CD14-positive monocyte (primary cell): ENCODE results near the gene TSEN54. TPM values are rescaled to one million over a fixed set of nuclear protein-coding genes. Genes with fewer than 3 reads are reported as not detected.

Experiments
- DNase-seq, 3 donors: peaks; one replicate each; pipeline ENCODE4 v3.0.0-alpha.2; 2011 to 2022
- H2AFZ ChIP-seq: 2 replicates; pipeline ENCODE4 v1.6.0; 2012; ENCODE audit warnings: mild to moderate bottlenecking, low read depth, low read length, inconsistent platforms; ENCODE audit not compliant: insufficient read depth, poor library complexity, severe bottlenecking
- H3K27ac ChIP-seq, 2 donors: 1 replicate in 1 of 2; 2 replicates in 1 of 2; pipeline ENCODE4 v1.5.1; 2012 to 2013; ENCODE audit warnings: low read length in 2 of 2, control low read depth in 1 of 2, inconsistent platforms in 1 of 2, low read depth in 1 of 2, mild to moderate bottlenecking in 1 of 2
- H3K27me3 ChIP-seq, 2 donors: one replicate each; pipeline versions ENCODE4 v1.6.0 to v1.6.1; 2011 to 2013; ENCODE audit warnings: low read length in 2 of 2; ENCODE audit not compliant: control insufficient read depth in 2 of 2, insufficient read depth in 2 of 2
- H3K36me3 ChIP-seq, 2 donors: replicated peaks in 1 of 2; 1 replicate in 1 of 2; 2 replicates in 1 of 2; pipeline versions ENCODE4 v1.5.1 to v1.6.1; 2012 to 2013; ENCODE audit warnings: low read length in 2 of 2, control low read depth in 1 of 2, inconsistent platforms in 1 of 2, mild to moderate bottlenecking in 1 of 2; ENCODE audit not compliant: insufficient read depth in 2 of 2, control insufficient read depth in 1 of 2
- H3K4me1 ChIP-seq, 2 donors: 1 replicate in 1 of 2; 2 replicates in 1 of 2; pipeline versions ENCODE4 v1.5.1 to v1.6.1; 2012 to 2013; ENCODE audit warnings: low read length in 2 of 2, control low read depth in 1 of 2, inconsistent platforms in 1 of 2, mild to moderate bottlenecking in 1 of 2, moderate library complexity in 1 of 2; ENCODE audit not compliant: insufficient read depth in 2 of 2, control insufficient read depth in 1 of 2
- H3K4me2 ChIP-seq: replicated peaks from 2 replicates; pipeline ENCODE3; 2012; ENCODE audit warnings: low read length, moderate library complexity, mild to moderate bottlenecking; ENCODE audit not compliant: poor library complexity, severe bottlenecking; ENCODE audit errors: extremely low read depth
- H3K4me3 ChIP-seq, 3 experiments: fragments of 200-600 bp in 1 of 3; sonication (generic) in 1 of 3; replicated peaks in 1 of 3; 1 replicate in 2 of 3; 2 replicates in 1 of 3; pipeline ENCODE4 v1.5.1; 2011 to 2013; ENCODE audit warnings: low read length in 3 of 3, mild to moderate bottlenecking in 3 of 3, control low read depth in 2 of 3, low read depth in 2 of 3, inconsistent platforms in 1 of 3, moderate library complexity in 1 of 3
- H3K79me2 ChIP-seq: 2 replicates; pipeline ENCODE4 v1.6.0; 2012; ENCODE audit warnings: mild to moderate bottlenecking, control low read depth, inconsistent platforms, low read length, moderate library complexity; ENCODE audit not compliant: insufficient read depth
- H3K9ac ChIP-seq: 2 replicates; pipeline ENCODE4 v1.6.0; 2017; ENCODE audit warnings: low read length, mild to moderate bottlenecking; ENCODE audit not compliant: insufficient read depth, poor library complexity, severe bottlenecking
- H3K9me3 ChIP-seq, 2 donors: replicated peaks in 1 of 2; 1 replicate in 1 of 2; 2 replicates in 1 of 2; pipeline versions ENCODE4 v1.5.1 to v1.6.1; 2012 to 2013; ENCODE audit warnings: low read length in 2 of 2, control low read depth in 1 of 2; ENCODE audit not compliant: control insufficient read depth in 1 of 2, insufficient read depth in 1 of 2
- H4K20me1 ChIP-seq: 2 replicates; pipeline ENCODE4 v1.6.0; 2012; ENCODE audit warnings: mild to moderate bottlenecking, low read length, control low read depth, moderate library complexity; ENCODE audit not compliant: insufficient read depth
- H3K27ac Mint-ChIP-seq, 7 donors: one replicate each; pipeline ENCODE4 v1.8.0; 2020; ENCODE audit warnings: mild to moderate bottlenecking in 7 of 7, mixed read lengths in 7 of 7, moderate library complexity in 6 of 7, inconsistent platforms in 2 of 7
- H3K27me3 Mint-ChIP-seq, 3 donors: one replicate each; pipeline ENCODE4 v1.8.0; 2021 to 2022; ENCODE audit warnings: low read depth in 3 of 3, mild to moderate bottlenecking in 3 of 3, mixed read lengths in 3 of 3, moderate library complexity in 3 of 3, inconsistent platforms in 1 of 3
- H3K36me3 Mint-ChIP-seq, 2 donors: one replicate each; pipeline ENCODE4 v1.8.0; 2020; ENCODE audit warnings: mixed read lengths in 2 of 2, inconsistent platforms in 1 of 2, mild to moderate bottlenecking in 1 of 2
- H3K4me1 Mint-ChIP-seq: one replicate; pipeline ENCODE4 v1.8.0; 2020; ENCODE audit warnings: mild to moderate bottlenecking, mixed read lengths
- H3K4me3 Mint-ChIP-seq, 2 donors: one replicate each; pipeline ENCODE4 v1.8.0; 2020; ENCODE audit warnings: mild to moderate bottlenecking in 2 of 2, mixed read lengths in 2 of 2, moderate library complexity in 1 of 2
- H3K9me3 Mint-ChIP-seq, 7 donors: one replicate each; pipeline ENCODE4 v1.8.0; 2020 to 2022; ENCODE audit warnings: mixed read lengths in 7 of 7, mild to moderate bottlenecking in 6 of 7, moderate library complexity in 6 of 7, inconsistent platforms in 2 of 7
- WGBS: methylation state at CpG from one replicate; pipeline ENCODE4 v1.1.5; 2013; ENCODE audit warnings: missing lambda C conversion rate; ENCODE audit not compliant: insufficient coverage; 5-methylcytosine and 5-hydroxymethylcytosine counted together
- intact Hi-C, 2 donors: fragments of 100-400 bp; cut with micrococcal nuclease; formaldehyde crosslinking; loops; one replicate each; pipeline versions ENCODE4 v1.15.0 to v1.15.1; 2023
- polyA plus RNA-seq, 3 donors: library from polyadenylated mRNA; depleted of rRNA in 1 of 3; unstranded in 2 of 3; stranded (reverse) in 1 of 3; fragments of 300-500 nt in 2 of 3; fragments of >200 nt in 1 of 3; fragmentation: Illumina TruSeq in 2 of 3; gene quantifications; 1 replicate in 2 of 3; 2 replicates in 1 of 3; pipeline ENCODE4 v1.2.3, GENCODE V29; 2012 to 2021
- TF ChIP-seq, protein P1 (sequence below): fragments of 200-600 bp; IDR thresholded peaks from one replicate; pipeline ENCODE4 v1.8.0; 2022; ENCODE audit warnings: antibody characterized with exemption, mild to moderate bottlenecking

Gene TSEN54
- polyA plus RNA-seq, 3 donors: 10.3 to 13.6 (median 11.8) TPM

DNA sequence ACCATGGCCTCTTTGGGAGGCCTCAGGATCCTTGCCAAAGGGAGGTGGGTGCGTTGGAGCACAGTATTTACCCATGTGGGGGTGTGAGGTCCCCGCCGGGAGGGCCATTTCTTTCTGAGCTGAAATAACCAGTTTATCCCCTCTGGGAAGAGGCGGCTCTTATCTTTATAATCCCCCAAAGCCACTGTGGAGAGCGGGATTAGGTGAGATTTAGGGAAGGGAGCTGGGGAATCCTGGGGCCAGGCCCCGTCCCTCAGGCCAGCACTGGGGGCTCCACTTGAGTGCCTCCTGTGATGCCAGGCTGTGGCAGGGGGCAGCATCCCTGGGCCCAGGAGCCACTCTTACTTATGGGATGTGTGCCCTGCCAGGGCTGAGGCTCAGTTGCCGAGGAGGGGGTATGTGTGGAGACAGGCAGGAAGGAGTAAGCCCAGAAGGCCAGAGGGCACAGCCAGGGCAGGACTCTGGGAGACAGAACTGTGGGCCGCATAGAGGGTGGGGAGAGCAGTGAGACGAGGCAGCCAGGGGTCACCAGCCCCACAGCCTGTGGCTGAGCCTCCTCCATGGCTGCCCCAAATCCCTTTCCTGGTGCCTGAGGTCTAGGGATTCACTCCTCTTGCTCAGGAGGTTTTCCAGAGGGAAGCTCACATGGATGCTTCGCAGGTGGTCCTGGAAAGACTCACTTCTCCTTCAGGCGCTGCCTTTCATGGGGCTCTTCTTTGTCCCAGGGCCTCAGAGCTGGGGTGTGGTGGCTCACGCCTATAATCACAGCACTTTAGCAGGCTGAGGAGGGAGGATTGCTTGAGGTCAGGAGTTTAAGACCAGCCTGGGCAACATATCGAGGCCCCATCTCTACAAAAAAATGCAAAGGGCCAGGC is 34.9 kb upstream of the TSEN54 start:
- no peaks in the 10 kb centered on the region for H3K9me3 Mint-ChIP-seq

More for the DNA sequence above, 34.9 kb upstream of the TSEN54 start:
- Histone ChIP-seq H3K4me1 (peaks cover 28 to 33% of the 10 kb centered on the region in 2 donors), H4K20me1 (no peaks in the 10 kb centered on the region), H3K27ac (peak overlapping the region in 1 of 2 donors; percentile 36), H3K9me3 (no peaks in the 10 kb centered on the region), H3K4me3 (no peak overlapping the region), H3K27me3 (no peaks in the 10 kb centered on the region), H3K79me2 (peaks cover 5% of the 10 kb centered on the region), H3K4me2 (no peak overlapping the region), H3K36me3 (peaks cover 8 to 23% of the 10 kb centered on the region in 2 donors), H3K9ac (peak overlapping the region; percentile 38), H2AFZ (no peak overlapping the region)
- Mint-ChIP-seq H3K36me3 (peaks cover 32 to 51% of the 10 kb centered on the region in 2 donors), H3K27me3 (peaks cover 0 to 9% (median 0%) of the 10 kb centered on the region in 3 donors), H3K27ac (peak overlapping the region in 2 of 7 donors; percentile 43 to 56), H3K4me3 (no peak overlapping the region), H3K4me1 (peaks cover 38% of the 10 kb centered on the region)
- 97% methylated on average over 5 of the region's 13 CpGs for WGBS
- no peak for DNase-seq
- intact Hi-C loops: no loop called here
- TF ChIP-seq, protein P1, sequence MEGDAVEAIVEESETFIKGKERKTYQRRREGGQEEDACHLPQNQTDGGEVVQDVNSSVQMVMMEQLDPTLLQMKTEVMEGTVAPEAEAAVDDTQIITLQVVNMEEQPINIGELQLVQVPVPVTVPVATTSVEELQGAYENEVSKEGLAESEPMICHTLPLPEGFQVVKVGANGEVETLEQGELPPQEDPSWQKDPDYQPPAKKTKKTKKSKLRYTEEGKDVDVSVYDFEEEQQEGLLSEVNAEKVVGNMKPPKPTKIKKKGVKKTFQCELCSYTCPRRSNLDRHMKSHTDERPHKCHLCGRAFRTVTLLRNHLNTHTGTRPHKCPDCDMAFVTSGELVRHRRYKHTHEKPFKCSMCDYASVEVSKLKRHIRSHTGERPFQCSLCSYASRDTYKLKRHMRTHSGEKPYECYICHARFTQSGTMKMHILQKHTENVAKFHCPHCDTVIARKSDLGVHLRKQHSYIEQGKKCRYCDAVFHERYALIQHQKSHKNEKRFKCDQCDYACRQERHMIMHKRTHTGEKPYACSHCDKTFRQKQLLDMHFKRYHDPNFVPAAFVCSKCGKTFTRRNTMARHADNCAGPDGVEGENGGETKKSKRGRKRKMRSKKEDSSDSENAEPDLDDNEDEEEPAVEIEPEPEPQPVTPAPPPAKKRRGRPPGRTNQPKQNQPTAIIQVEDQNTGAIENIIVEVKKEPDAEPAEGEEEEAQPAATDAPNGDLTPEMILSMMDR: no peak
